ENCODE data around the gene RSPH10B2. TPM values are rescaled to one million over a fixed set of nuclear protein-coding genes. Genes with fewer than 3 reads are reported as not detected.

RSPH10B2 gene
- total and polyA plus RNA-seq, 9 of the 15 experiments (the other 6 are each of a cell fraction or from before 2014, with no cell fraction given), result 0.04 to 0.11 (median 0.08) TPM; not detected in 5

GRCh38 chr7:6706666-6707407, 47.1 kb upstream of the RSPH10B2 start, which contains the start of gene ZNF12 (continued):
- TF ChIP-seq CEBPZ (IDR thresholded peaks at IDR 0.05; ENCODE audit: borderline replicate concordance, low read depth, low read length) (no peak), HIVEP1 (CRISPR knock-in tag; IDR thresholded peaks at IDR 0.05) (no peak), SMC3 (conservative IDR thresholded peaks at IDR 0.05; ENCODE audit: insufficient read depth, low read depth, low read length) (no peak), ARID2 (IDR thresholded peaks at IDR 0.05) (no peak), ZNF318 (IDR thresholded peaks at IDR 0.05; ENCODE audit: borderline replicate concordance in 1 of 2, low read depth in 1 of 2) (no peak), FOXJ2 (tag; IDR thresholded peaks at IDR 0.05) (no peak)
- TF ChIP-seq, protein P1, sequence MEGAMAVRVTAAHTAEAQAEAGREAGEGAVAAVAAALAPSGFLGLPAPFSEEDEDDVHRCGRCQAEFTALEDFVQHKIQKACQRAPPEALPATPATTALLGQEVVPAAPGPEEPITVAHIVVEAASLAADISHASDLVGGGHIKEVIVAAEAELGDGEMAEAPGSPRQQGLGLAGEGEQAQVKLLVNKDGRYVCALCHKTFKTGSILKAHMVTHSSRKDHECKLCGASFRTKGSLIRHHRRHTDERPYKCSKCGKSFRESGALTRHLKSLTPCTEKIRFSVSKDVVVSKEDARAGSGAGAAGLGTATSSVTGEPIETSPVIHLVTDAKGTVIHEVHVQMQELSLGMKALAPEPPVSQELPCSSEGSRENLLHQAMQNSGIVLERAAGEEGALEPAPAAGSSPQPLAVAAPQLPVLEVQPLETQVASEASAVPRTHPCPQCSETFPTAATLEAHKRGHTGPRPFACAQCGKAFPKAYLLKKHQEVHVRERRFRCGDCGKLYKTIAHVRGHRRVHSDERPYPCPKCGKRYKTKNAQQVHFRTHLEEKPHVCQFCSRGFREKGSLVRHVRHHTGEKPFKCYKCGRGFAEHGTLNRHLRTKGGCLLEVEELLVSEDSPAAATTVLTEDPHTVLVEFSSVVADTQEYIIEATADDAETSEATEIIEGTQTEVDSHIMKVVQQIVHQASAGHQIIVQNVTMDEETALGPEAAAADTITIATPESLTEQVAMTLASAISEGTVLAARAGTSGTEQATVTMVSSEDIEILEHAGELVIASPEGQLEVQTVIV (CRISPR knock-in tag; IDR thresholded peaks at IDR 0.05; ENCODE audit: borderline replicate concordance), result no peak; the same call in 1 of the 2 replicates
- TF ChIP-seq, protein P2, sequence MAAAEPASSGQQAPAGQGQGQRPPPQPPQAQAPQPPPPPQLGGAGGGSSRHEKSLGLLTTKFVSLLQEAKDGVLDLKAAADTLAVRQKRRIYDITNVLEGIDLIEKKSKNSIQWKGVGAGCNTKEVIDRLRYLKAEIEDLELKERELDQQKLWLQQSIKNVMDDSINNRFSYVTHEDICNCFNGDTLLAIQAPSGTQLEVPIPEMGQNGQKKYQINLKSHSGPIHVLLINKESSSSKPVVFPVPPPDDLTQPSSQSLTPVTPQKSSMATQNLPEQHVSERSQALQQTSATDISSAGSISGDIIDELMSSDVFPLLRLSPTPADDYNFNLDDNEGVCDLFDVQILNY (CRISPR knock-in tag; IDR thresholded peaks at IDR 0.05), result no peak
